H9 (cell line): ENCODE measurements around the gene ELAC2. TPM values are rescaled to one million over a fixed set of nuclear protein-coding genes. Genes with fewer than 3 reads are reported as not detected.

ENCODE experiments used
- DNase-seq: peaks from one replicate; pipeline ENCODE4 v3.0.0-alpha.2; 2017
- H2AFZ ChIP-seq: one replicate; pipeline ENCODE4 v1.6.1; 2013; ENCODE audit warnings: mild to moderate bottlenecking, low read length, control low read depth, moderate library complexity
- H2AK5ac ChIP-seq: 2 replicates; pipeline ENCODE4 v1.6.1; 2013; ENCODE audit warnings: low read length, control low read depth, mixed read lengths; ENCODE audit not compliant: insufficient read length
- H2BK120ac ChIP-seq: one replicate; pipeline ENCODE4 v1.6.1; 2013; ENCODE audit warnings: low read depth, mild to moderate bottlenecking, low read length, control low read depth, inconsistent platforms; ENCODE audit not compliant: poor library complexity, severe bottlenecking
- H2BK12ac ChIP-seq: 2 replicates; pipeline ENCODE4 v1.6.1; 2013; ENCODE audit warnings: low read length, control low read depth, mixed read lengths, low read depth; ENCODE audit not compliant: insufficient read length
- H2BK15ac ChIP-seq: 2 replicates; pipeline ENCODE4 v1.6.1; 2013; ENCODE audit warnings: low read depth, low read length, control low read depth
- H2BK20ac ChIP-seq: one replicate; pipeline ENCODE4 v1.6.1; 2013; ENCODE audit warnings: low read depth, mild to moderate bottlenecking, low read length, control low read depth, inconsistent platforms; ENCODE audit not compliant: poor library complexity, severe bottlenecking
- H2BK5ac ChIP-seq: 2 replicates; pipeline ENCODE4 v1.6.1; 2013; ENCODE audit warnings: low read length, control low read depth, mixed read lengths; ENCODE audit not compliant: insufficient read length
- H3K14ac ChIP-seq: 2 replicates; pipeline ENCODE4 v1.6.1; 2013; ENCODE audit warnings: low read length, control low read depth; ENCODE audit not compliant: insufficient read depth
- H3K18ac ChIP-seq: 2 replicates; pipeline ENCODE4 v1.6.1; 2013; ENCODE audit warnings: low read depth, mild to moderate bottlenecking, mixed read lengths, low read length, control low read depth; ENCODE audit not compliant: insufficient read length
- H3K23ac ChIP-seq: 2 replicates; pipeline ENCODE4 v1.6.1; 2013; ENCODE audit warnings: low read length, control low read depth, mixed read lengths, low read depth; ENCODE audit not compliant: insufficient read length
- H3K23me2 ChIP-seq: 2 replicates; pipeline ENCODE4 v1.6.1; 2013; ENCODE audit warnings: low read depth, mild to moderate bottlenecking, mixed read lengths, low read length, control low read depth; ENCODE audit not compliant: insufficient read length, poor library complexity, severe bottlenecking
- H3K27ac ChIP-seq: 2 replicates; pipeline ENCODE4 v1.5.1; 2013; ENCODE audit warnings: low read length, control low read depth, mixed read lengths, low read depth; ENCODE audit not compliant: insufficient read length
- H3K27me3 ChIP-seq: 2 replicates; pipeline ENCODE4 v1.6.1; 2013; ENCODE audit warnings: low read length, control low read depth, inconsistent platforms; ENCODE audit not compliant: insufficient read depth
- H3K4ac ChIP-seq: 2 replicates; pipeline ENCODE4 v1.6.1; 2013; ENCODE audit warnings: low read depth, mild to moderate bottlenecking, control low read depth, inconsistent platforms, low read length, moderate library complexity
- H3K4me1 ChIP-seq: 2 replicates; pipeline ENCODE4 v1.6.1; 2013; ENCODE audit warnings: low read length, control low read depth, inconsistent platforms; ENCODE audit not compliant: insufficient read depth
- H3K4me2 ChIP-seq: 2 replicates; pipeline ENCODE4 v1.6.1; 2013; ENCODE audit warnings: low read length, control low read depth, mixed read lengths; ENCODE audit not compliant: insufficient read length, insufficient read depth
- H3K56ac ChIP-seq: 2 replicates; pipeline ENCODE4 v1.6.1; 2013; ENCODE audit warnings: low read depth, mild to moderate bottlenecking, mixed read lengths, low read length, control low read depth; ENCODE audit not compliant: insufficient read length
- H3K79me1 ChIP-seq: 2 replicates; pipeline ENCODE4 v1.6.1; 2013; ENCODE audit warnings: low read depth, mild to moderate bottlenecking, moderate library complexity, low read length, control low read depth, inconsistent platforms; ENCODE audit not compliant: insufficient read depth, poor library complexity, severe bottlenecking
- H3K79me2 ChIP-seq: 2 replicates; pipeline ENCODE4 v1.6.1; 2013; ENCODE audit warnings: low read length, control low read depth, inconsistent platforms; ENCODE audit not compliant: insufficient read depth
- H3K9ac ChIP-seq: 2 replicates; pipeline ENCODE4 v1.6.1; 2013; ENCODE audit warnings: low read length, control low read depth, mixed read lengths; ENCODE audit not compliant: insufficient read length; ENCODE audit errors: extremely low read depth
- H3K9me3 ChIP-seq: one replicate; pipeline ENCODE4 v1.6.1; 2013; ENCODE audit warnings: low read depth, low read length, inconsistent platforms; ENCODE audit not compliant: control insufficient read depth
- H3T11ph ChIP-seq: one replicate; pipeline ENCODE4 v1.6.1; 2013; ENCODE audit warnings: mild to moderate bottlenecking, low read length, control low read depth, inconsistent platforms
- H4K20me1 ChIP-seq: one replicate; pipeline ENCODE4 v1.6.1; 2013; ENCODE audit not compliant: control insufficient read depth, insufficient read length, insufficient read depth
- H4K5ac ChIP-seq: 2 replicates; pipeline ENCODE4 v1.6.1; 2013; ENCODE audit warnings: low read depth, mild to moderate bottlenecking, mixed read lengths, low read length, control low read depth; ENCODE audit not compliant: insufficient read length
- H4K8ac ChIP-seq: replicated peaks from 2 replicates; pipeline ENCODE4 v1.6.1; 2013; ENCODE audit warnings: low read length, control low read depth, mixed read lengths, low read depth; ENCODE audit not compliant: insufficient read length
- H4K91ac ChIP-seq: 2 replicates; pipeline ENCODE4 v1.6.1; 2013; ENCODE audit warnings: low read depth, mild to moderate bottlenecking, moderate library complexity, mixed read lengths, low read length, control low read depth; ENCODE audit not compliant: insufficient read length
- H3K27ac Mint-ChIP-seq, 3 experiments: 2 replicates in 2 of 3; 3 replicates in 1 of 3; pipeline ENCODE4 v1.8.0; 2020 to 2021; ENCODE audit warnings: mixed read lengths in 3 of 3, mild to moderate bottlenecking in 1 of 3, moderate library complexity in 1 of 3
- H3K27me3 Mint-ChIP-seq: 2 replicates; pipeline ENCODE4 v1.8.0; 2021; ENCODE audit warnings: low read depth, mild to moderate bottlenecking, moderate library complexity, mixed read lengths
- H3K36me3 Mint-ChIP-seq, 3 experiments: 2 replicates in 2 of 3; 3 replicates in 1 of 3; pipeline ENCODE4 v1.8.0; 2020 to 2021; ENCODE audit warnings: low read depth in 3 of 3, mixed read lengths in 3 of 3; ENCODE audit not compliant: insufficient read depth in 1 of 3
- H3K4me1 Mint-ChIP-seq, 2 experiments: 2 replicates each; pipeline ENCODE4 v1.8.0; 2020; ENCODE audit warnings: mixed read lengths in 2 of 2
- H3K4me3 Mint-ChIP-seq, 2 experiments: 2 replicates in 1 of 2; 3 replicates in 1 of 2; pipeline ENCODE4 v1.8.0; 2020 to 2021; ENCODE audit warnings: mild to moderate bottlenecking in 2 of 2, mixed read lengths in 2 of 2, moderate library complexity in 1 of 2
- H3K9me3 Mint-ChIP-seq, 2 experiments: 2 replicates in 1 of 2; 3 replicates in 1 of 2; pipeline ENCODE4 v1.8.0; 2020; ENCODE audit warnings: mild to moderate bottlenecking in 2 of 2, mixed read lengths in 2 of 2, moderate library complexity in 1 of 2
- CTCF ChIP-seq: fragments of 200-600 bp; sonication (generic); conservative IDR thresholded peaks from 3 replicates; pipeline ENCODE4 v1.8.0; 2021; ENCODE audit warnings: antibody characterized with exemption, mild to moderate bottlenecking
- WGBS: extraction: QIAGEN DNeasy Blood & Tissue Kit; methylation state at CpG from one replicate; pipeline ENCODE4 v1.1.7; 2013; ENCODE audit warnings: missing lambda C conversion rate, low lambda C conversion rate, mixed read lengths; ENCODE audit not compliant: insufficient read length; ENCODE audit errors: extremely low coverage; 5-methylcytosine and 5-hydroxymethylcytosine counted together
- total RNA-seq: library from RNA; stranded (reverse); gene quantifications from 2 replicates; pipeline ENCODE4 v1.2.1, GENCODE V29; 2021

The ELAC2 gene
- total RNA-seq, 1 experiment from 2014 or later, result 90.7 TPM

GRCh38 chr17:12998461-12998860, 19.4 kb downstream of the ELAC2 start:
- Histone ChIP-seq H3K27ac (no peak overlapping the region), H3K4me2 (no peak overlapping the region), H2BK120ac (no peak overlapping the region), H3K23ac (no peak overlapping the region), H3K9me3 (no peaks in the 10 kb centered on the region), H3K9ac (no peak overlapping the region), H2BK15ac (no peak overlapping the region), H3K56ac (no peak overlapping the region), H2AK5ac (no peak overlapping the region), H3K27me3 (no peaks in the 10 kb centered on the region), H4K8ac (no peak overlapping the region), H3K18ac (no peak overlapping the region), H3K79me1 (no peaks in the 10 kb centered on the region), H3K14ac (no peak overlapping the region), H2BK12ac (no peak overlapping the region), H4K91ac (no peak overlapping the region), H3K4me1 (no peaks in the 10 kb centered on the region), H3K23me2 (no peaks in the 10 kb centered on the region), H3K79me2 (no peaks in the 10 kb centered on the region), H2BK5ac (no peak overlapping the region), H3T11ph (no peak overlapping the region), H2AFZ (no peak overlapping the region), H4K20me1 (no peaks in the 10 kb centered on the region), H4K5ac (no peak overlapping the region), H2BK20ac (no peak overlapping the region), H3K4ac (no peak overlapping the region)
- no peak for TF ChIP-seq CTCF
- Mint-ChIP-seq H3K9me3 (no peaks in the 10 kb centered on the region), H3K27me3 (no peaks in the 10 kb centered on the region), H3K36me3 (peaks cover 34 to 76% (median 68%) of the 10 kb centered on the region in 3 experiments), H3K4me1 (no peaks in the 10 kb centered on the region), H3K4me3 (no peak overlapping the region), H3K27ac (no peak overlapping the region)
- no CpG with 5 or more reads among the region's 8 CpGs for WGBS
- no peak for DNase-seq
